Caco-2 (cell line): ENCODE results near the gene CDH20. TPM values are rescaled to one million over a fixed set of nuclear protein-coding genes. Genes with fewer than 3 reads are reported as not detected.

Experiments used
- BruUV-seq: library from RNA; stranded (reverse); fragments of 400-500 nt; replicated peaks from 2 replicates; lab custom pipeline; 2021; lab: Mats Ljungman, UMichigan
- CTCF ChIA-PET: fragments of 300-600 bp; sonication (Branson Sonifier 250); formaldehyde crosslinking; loops from one replicate; lab custom pipeline; 2022; ENCODE audit warnings: antibody characterized with exemption; lab: Charles Lee
- POLR2A ChIA-PET: fragments of 300-600 bp; sonication (Branson Sonifier 250); formaldehyde crosslinking; loops from one replicate; lab custom pipeline; 2022; ENCODE audit warnings: antibody characterized with exemption; lab: Charles Lee
- DNase-seq, 2 experiments: peaks; one replicate each; pipeline versions ENCODE4 v3.0.0 to v3.0.0-alpha.2; 2020 to 2022
- H3K27me3 ChIP-seq: replicated peaks from 2 replicates; pipeline ENCODE4 v1.6.0; 2011; ENCODE audit warnings: low read length; ENCODE audit not compliant: control insufficient read depth, insufficient read depth
- H3K36me3 ChIP-seq: 2 replicates; pipeline ENCODE4 v1.5.1; 2011; ENCODE audit warnings: low read length; ENCODE audit not compliant: control insufficient read depth, insufficient read depth
- H3K4me1 ChIP-seq: fragments of 250-450 bp; sonication (Bioruptor Pico); 2 replicates; pipeline ENCODE4 v1.5.1; 2020; ENCODE audit warnings: mild to moderate bottlenecking
- H3K4me3 ChIP-seq: 2 replicates; pipeline ENCODE4 v1.5.1; 2011; ENCODE audit warnings: low read depth, mild to moderate bottlenecking, control low read depth, low read length
- H3K9me3 ChIP-seq: fragments of 250-450 bp; sonication (Bioruptor Pico); 2 replicates; pipeline ENCODE4 v1.5.1; 2020; ENCODE audit warnings: mild to moderate bottlenecking, moderate library complexity
- H3K27ac Mint-ChIP-seq: one replicate; pipeline ENCODE4 v1.8.0; 2022; ENCODE audit warnings: mixed read lengths; ENCODE audit not compliant: unreplicated experiment
- H3K27me3 Mint-ChIP-seq: one replicate; pipeline ENCODE4 v1.8.0; 2022; ENCODE audit warnings: mixed read lengths; ENCODE audit not compliant: insufficient read depth, unreplicated experiment
- H3K36me3 Mint-ChIP-seq: one replicate; pipeline ENCODE4 v1.8.0; 2022; ENCODE audit warnings: mild to moderate bottlenecking, mixed read lengths; ENCODE audit not compliant: insufficient read depth, unreplicated experiment
- H3K4me1 Mint-ChIP-seq: one replicate; pipeline ENCODE4 v1.8.0; 2022; ENCODE audit warnings: low read depth, mixed read lengths; ENCODE audit not compliant: unreplicated experiment
- H3K4me3 Mint-ChIP-seq: one replicate; pipeline ENCODE4 v1.8.0; 2022; ENCODE audit warnings: mild to moderate bottlenecking, moderate library complexity, mixed read lengths; ENCODE audit not compliant: unreplicated experiment
- H3K9me3 Mint-ChIP-seq: one replicate; pipeline ENCODE4 v1.8.0; 2022; ENCODE audit warnings: mixed read lengths; ENCODE audit not compliant: unreplicated experiment
- intact Hi-C: fragments of 100-400 bp; cut with micrococcal nuclease; formaldehyde crosslinking; loops from one replicate; pipeline ENCODE4 v1.10.0; 2022; ENCODE audit not compliant: unreplicated experiment
- total RNA-seq: library from RNA; stranded (reverse); gene quantifications from 2 replicates; pipeline ENCODE4 v1.2.3, GENCODE V29; 2022
- TF ChIP-seq, protein P1 (sequence below), 2 experiments: fragments of 200-600 bp in 1 of 2; IDR thresholded peaks; 1 replicate in 1 of 2; 2 replicates in 1 of 2; pipeline versions ENCODE4 v1.5.1 to v1.8.0; 2011 to 2022; ENCODE audit warnings: antibody characterized with exemption in 1 of 2, control low read depth in 1 of 2, inconsistent platforms in 1 of 2, low read depth in 1 of 2, low read length in 1 of 2, mild to moderate bottlenecking in 1 of 2, moderate library complexity in 1 of 2; ENCODE audit not compliant: insufficient read depth in 1 of 2, severe bottlenecking in 1 of 2, unreplicated experiment in 1 of 2

The CDH20 gene
- total RNA-seq, 1 experiment from 2014 or later: not detected

- Histone ChIP-seq H3K4me3 (no peak overlapping the region), H3K4me1 (no peaks in the 10 kb centered on the region), H3K36me3 (no peaks in the 10 kb centered on the region), H3K27me3 (no peaks in the 10 kb centered on the region), H3K9me3 (no peaks in the 10 kb centered on the region)
- no peaks in the 10 kb centered on the region for H3K27me3 Mint-ChIP-seq
- no TSS peak for BruUV-seq
- H3K36me3 Mint-ChIP-seq: no peaks in the 10 kb centered on the region
- CTCF ChIA-PET: no interaction called here
- no peak overlapping the region for H3K27ac Mint-ChIP-seq
- DNase-seq: no peak
- H3K9me3 Mint-ChIP-seq: no peaks in the 10 kb centered on the region
- no peak overlapping the region for H3K4me3 Mint-ChIP-seq
- intact Hi-C loops: no loop called here
- TF ChIP-seq, protein P1, sequence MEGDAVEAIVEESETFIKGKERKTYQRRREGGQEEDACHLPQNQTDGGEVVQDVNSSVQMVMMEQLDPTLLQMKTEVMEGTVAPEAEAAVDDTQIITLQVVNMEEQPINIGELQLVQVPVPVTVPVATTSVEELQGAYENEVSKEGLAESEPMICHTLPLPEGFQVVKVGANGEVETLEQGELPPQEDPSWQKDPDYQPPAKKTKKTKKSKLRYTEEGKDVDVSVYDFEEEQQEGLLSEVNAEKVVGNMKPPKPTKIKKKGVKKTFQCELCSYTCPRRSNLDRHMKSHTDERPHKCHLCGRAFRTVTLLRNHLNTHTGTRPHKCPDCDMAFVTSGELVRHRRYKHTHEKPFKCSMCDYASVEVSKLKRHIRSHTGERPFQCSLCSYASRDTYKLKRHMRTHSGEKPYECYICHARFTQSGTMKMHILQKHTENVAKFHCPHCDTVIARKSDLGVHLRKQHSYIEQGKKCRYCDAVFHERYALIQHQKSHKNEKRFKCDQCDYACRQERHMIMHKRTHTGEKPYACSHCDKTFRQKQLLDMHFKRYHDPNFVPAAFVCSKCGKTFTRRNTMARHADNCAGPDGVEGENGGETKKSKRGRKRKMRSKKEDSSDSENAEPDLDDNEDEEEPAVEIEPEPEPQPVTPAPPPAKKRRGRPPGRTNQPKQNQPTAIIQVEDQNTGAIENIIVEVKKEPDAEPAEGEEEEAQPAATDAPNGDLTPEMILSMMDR (IDR thresholded peaks at IDR 0.05; ENCODE audit: insufficient read depth in 1 of 2, low read depth in 1 of 2, low read length in 1 of 2, severe bottlenecking in 1 of 2, unreplicated experiment in 1 of 2): no peak
- H3K4me1 Mint-ChIP-seq: no peaks in the 10 kb centered on the region
- POLR2A ChIA-PET: no interaction called here
Measured at GRCh38 chr18:61329398-61329797, 3.8 kb upstream of the CDH20 start.

DNA sequence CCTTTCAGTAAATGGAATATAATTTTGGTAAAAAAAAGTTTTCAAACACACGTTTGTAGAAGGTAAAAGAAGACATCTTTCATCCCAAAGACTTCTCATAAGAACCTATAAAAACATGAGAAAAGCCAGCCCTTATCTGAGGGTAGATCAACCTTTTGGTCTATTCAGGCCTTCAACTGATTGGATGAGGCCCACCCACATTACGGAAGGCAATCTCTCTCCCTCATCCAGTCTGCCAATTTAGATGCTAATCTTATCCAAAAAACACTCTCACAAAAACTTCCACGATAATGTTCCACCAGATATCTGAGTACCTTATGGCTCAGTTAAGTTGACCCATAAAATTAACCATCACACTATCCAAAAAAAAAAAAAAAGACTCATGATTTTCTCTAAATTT lies 2.2 kb upstream of the CDH20 start:
- Histone ChIP-seq H3K4me3 (no peak overlapping the region), H3K4me1 (no peaks in the 10 kb centered on the region), H3K36me3 (no peaks in the 10 kb centered on the region), H3K9me3 (no peaks in the 10 kb centered on the region), H3K27me3 (no peaks in the 10 kb centered on the region)
- Mint-ChIP-seq H3K9me3 (no peaks in the 10 kb centered on the region), H3K27ac (no peak overlapping the region), H3K4me3 (no peak overlapping the region), H3K36me3 (no peaks in the 10 kb centered on the region), H3K4me1 (no peaks in the 10 kb centered on the region), H3K27me3 (no peaks in the 10 kb centered on the region)
- BruUV-seq: no TSS peak
- CTCF ChIA-PET: no interaction called here
- POLR2A ChIA-PET: no interaction called here
- TF ChIP-seq, protein P1 (IDR thresholded peaks at IDR 0.05; ENCODE audit: insufficient read depth in 1 of 2, low read depth in 1 of 2, low read length in 1 of 2, severe bottlenecking in 1 of 2, unreplicated experiment in 1 of 2): no peak
- intact Hi-C loops: no loop called here
- DNase-seq: no peak

GRCh38 chr18:61333746-61334490 lies 688 bp downstream of the CDH20 start:
- DNase-seq: no peak
- intact Hi-C loops: no loop called here

More at GRCh38 chr18:61333746-61334490, 688 bp downstream of the CDH20 start:
- no peaks in the 10 kb centered on the region for H3K27me3 ChIP-seq
- H3K36me3 Mint-ChIP-seq: no peaks in the 10 kb centered on the region
- CTCF ChIA-PET: no interaction called here
- no TSS peak for BruUV-seq
- no peak overlapping the region for H3K4me3 ChIP-seq
- no peak overlapping the region for H3K27ac Mint-ChIP-seq
- H3K9me3 Mint-ChIP-seq: no peaks in the 10 kb centered on the region
- TF ChIP-seq, protein P1 (IDR thresholded peaks at IDR 0.05; ENCODE audit: insufficient read depth in 1 of 2, low read depth in 1 of 2, low read length in 1 of 2, severe bottlenecking in 1 of 2, unreplicated experiment in 1 of 2): no peak
- H3K4me1 ChIP-seq: no peaks in the 10 kb centered on the region
- POLR2A ChIA-PET: no interaction called here
- no peak overlapping the region for H3K4me3 Mint-ChIP-seq
- no peaks in the 10 kb centered on the region for H3K36me3 ChIP-seq
- H3K9me3 ChIP-seq: no peaks in the 10 kb centered on the region
- H3K4me1 Mint-ChIP-seq: no peaks in the 10 kb centered on the region
- H3K27me3 Mint-ChIP-seq: no peaks in the 10 kb centered on the region
